Measurements from ENCODE around the gene LTB.

LTB gene

GRCh38 chr6:31551371-31551770 is 30.9 kb downstream of the LTB start:
- peak; percentile 88 for DNase-seq (ENCODE audit: low spot score)

- no peak for DNase-seq (ENCODE audit: low spot score)
These were observed 33.7 kb downstream of the LTB start for GRCh38 chr6:31548544-31548873.

GRCh38 chr6:31547727-31548543 is 34.3 kb downstream of the LTB start:
- DNase-seq (ENCODE audit: low spot score), result no peak

GRCh38 chr6:31546958-31547726 is 35.1 kb downstream of the LTB start, which contains the start of gene NFKBIL1:
Gene NFKBIL1 (plus strand): TSS chr6:31547608. CDS start chr6:31547695, 87 bp downstream.
- peak; percentile 85 for DNase-seq (ENCODE audit: low spot score)

GRCh38 chr6:31546339-31546957 is 35.8 kb downstream of the LTB start, which contains the start of gene ATP6V1G2:
Gene ATP6V1G2 (minus strand): TSS chr6:31546608. CDS start chr6:31546559, 49 bp downstream.
- peak; percentile 91 for DNase-seq (ENCODE audit: low spot score)

GRCh38 chr6:31545291-31545690 is 36.9 kb downstream of the LTB start:
- no peak for DNase-seq (ENCODE audit: low spot score)

- no peak for DNase-seq (ENCODE audit: low spot score)
These were observed 37.5 kb downstream of the LTB start for GRCh38 chr6:31544676-31545075.

- DNase-seq (ENCODE audit: low spot score), result no peak
These were observed 38.6 kb downstream of the LTB start for GRCh38 chr6:31543639-31544038.

- DNase-seq (ENCODE audit: low spot score), result peak; percentile 91
These were observed 40.3 kb downstream of the LTB start, which contains the start of gene DDX39B for GRCh38 chr6:31541658-31542521. Gene DDX39B (minus strand): TSS chr6:31542003. CDS start chr6:31540532, 1,471 bp downstream.

- DNase-seq (ENCODE audit: low spot score), result no peak
These were observed 41.1 kb downstream of the LTB start for GRCh38 chr6:31541059-31541657.

- no peak for DNase-seq (ENCODE audit: low spot score)
These were observed 41.6 kb downstream of the LTB start for GRCh38 chr6:31540640-31541039.

- no peak for DNase-seq (ENCODE audit: low spot score)
These were observed 43.3 kb downstream of the LTB start for GRCh38 chr6:31538805-31539400.

- DNase-seq (ENCODE audit: low spot score), result no peak
These were observed 46.5 kb downstream of the LTB start for GRCh38 chr6:31535538-31536324.

GRCh38 chr6:31534521-31535040 is 47.6 kb downstream of the LTB start:
- no peak for DNase-seq (ENCODE audit: low spot score)

- no peak for DNase-seq (ENCODE audit: low spot score)
These were observed 48.2 kb downstream of the LTB start for GRCh38 chr6:31534011-31534410.

- no peak for DNase-seq (ENCODE audit: low spot score)
These were observed 48.8 kb downstream of the LTB start for GRCh38 chr6:31533455-31533841.

- no peak for DNase-seq (ENCODE audit: low spot score)
These were observed 49.4 kb downstream of the LTB start for GRCh38 chr6:31532644-31533454.

GRCh38 chr6:31531771-31532643 is 50.2 kb downstream of the LTB start:
- no peak for DNase-seq (ENCODE audit: low spot score)
